Suprapubic skin (tissue), 4 donors: ENCODE data around the gene JADE2. TPM values are rescaled to one million over a fixed set of nuclear protein-coding genes. Genes with fewer than 3 reads are reported as not detected.
"Not testable (repeated sequence)": the region's sequence is repeated elsewhere in the genome, so short reads cannot be mapped to it uniquely, and the experiment has no call there.

Source experiments
- DNase-seq, 2 donors: peaks; one replicate each; pipeline ENCODE4 v3.0.0-alpha.2; 2019; ENCODE audit warnings: low spot score in 2 of 2
- H3K27ac ChIP-seq: fragments of 200-600 bp; sonication (generic); one replicate; pipeline ENCODE4 v1.5.1; 2019
- H3K27me3 ChIP-seq: fragments of 200-600 bp; sonication (generic); one replicate; pipeline ENCODE4 v1.5.1; 2019
- H3K36me3 ChIP-seq: fragments of 200-600 bp; sonication (generic); one replicate; pipeline ENCODE4 v1.5.1; 2019
- H3K4me1 ChIP-seq: fragments of 200-600 bp; sonication (generic); one replicate; pipeline ENCODE4 v1.5.1; 2019
- H3K4me3 ChIP-seq: fragments of 200-600 bp; sonication (generic); one replicate; pipeline ENCODE4 v1.5.1; 2019; ENCODE audit warnings: mild to moderate bottlenecking
- H3K9me3 ChIP-seq: fragments of 200-600 bp; sonication (generic); one replicate; pipeline ENCODE4 v1.5.1; 2019
- EP300 ChIP-seq: sonication (generic); formaldehyde crosslinking; IDR thresholded peaks from one replicate; pipeline ENCODE4 v1.6.1; 2017; ENCODE audit warnings: antibody characterized with exemption
- POLR2A ChIP-seq, 2 donors: fragments of 450-650 bp; IDR thresholded peaks; one replicate each; pipeline ENCODE4 v1.6.1; 2017; ENCODE audit warnings: antibody characterized with exemption in 2 of 2, mild to moderate bottlenecking in 2 of 2, moderate library complexity in 2 of 2
- POLR2AphosphoS5 ChIP-seq, 3 donors: sonication (generic); formaldehyde crosslinking; IDR thresholded peaks; one replicate each; pipeline ENCODE4 v1.6.1; 2017; ENCODE audit warnings: antibody characterized with exemption in 3 of 3
- WGBS: methylation state at CpG from one replicate; pipeline ENCODE4 v1.1.5; 2018; 5-methylcytosine and 5-hydroxymethylcytosine counted together
- total RNA-seq, 4 donors: library from RNA; depleted of rRNA; stranded (reverse); fragments of >200 nt; gene quantifications; one replicate each; pipeline ENCODE4 v1.1.0, GENCODE V29; 2016
- TF ChIP-seq, protein P1 (sequence below), 2 donors: fragments of 200-600 bp in 1 of 2; fragments of 450-650 bp in 1 of 2; sonication (generic) in 1 of 2; IDR thresholded peaks; one replicate each; pipeline ENCODE4 v1.5.1; 2016 to 2019; ENCODE audit warnings: antibody characterized with exemption in 2 of 2, mild to moderate bottlenecking in 1 of 2, moderate library complexity in 1 of 2

JADE2 gene
- total RNA-seq, 4 donors from 2014 or later, result 31.4 to 62.1 (median 56.6) TPM

DNA sequence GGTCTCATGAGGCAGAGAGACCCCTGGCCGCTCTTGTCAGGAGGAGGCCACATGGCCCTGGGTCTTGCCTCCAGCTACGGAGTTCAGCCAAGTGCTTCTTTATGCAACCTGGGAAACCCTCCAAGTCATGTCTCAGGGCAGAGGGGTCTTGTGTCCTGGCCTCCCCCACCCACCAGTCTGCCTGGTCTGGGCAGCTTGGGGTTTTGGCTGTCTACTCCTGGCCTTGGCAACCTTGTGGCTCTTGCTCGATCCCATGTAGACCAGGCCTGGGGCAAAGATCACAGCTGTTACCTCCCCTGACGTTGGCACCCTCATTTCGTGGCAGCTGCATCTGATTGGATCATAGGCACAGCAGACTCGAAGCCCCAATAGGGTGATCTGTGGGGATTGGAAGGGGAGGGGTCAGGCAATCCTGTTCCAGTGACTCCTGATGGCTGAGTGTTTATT lies 28.4 kb downstream of the JADE2 start:
- Histone ChIP-seq H3K27ac (peak overlapping the region; percentile 16), H3K27me3 (no peaks in the 10 kb centered on the region), H3K36me3 (peaks cover 47% of the 10 kb centered on the region), H3K4me3 (no peak overlapping the region), H3K4me1 (peaks cover 48% of the 10 kb centered on the region), H3K9me3 (no peaks in the 10 kb centered on the region)
- WGBS, result 49% methylated on average over 6 of the region's 6 CpGs
- no peak for DNase-seq
- TF ChIP-seq, protein P1, sequence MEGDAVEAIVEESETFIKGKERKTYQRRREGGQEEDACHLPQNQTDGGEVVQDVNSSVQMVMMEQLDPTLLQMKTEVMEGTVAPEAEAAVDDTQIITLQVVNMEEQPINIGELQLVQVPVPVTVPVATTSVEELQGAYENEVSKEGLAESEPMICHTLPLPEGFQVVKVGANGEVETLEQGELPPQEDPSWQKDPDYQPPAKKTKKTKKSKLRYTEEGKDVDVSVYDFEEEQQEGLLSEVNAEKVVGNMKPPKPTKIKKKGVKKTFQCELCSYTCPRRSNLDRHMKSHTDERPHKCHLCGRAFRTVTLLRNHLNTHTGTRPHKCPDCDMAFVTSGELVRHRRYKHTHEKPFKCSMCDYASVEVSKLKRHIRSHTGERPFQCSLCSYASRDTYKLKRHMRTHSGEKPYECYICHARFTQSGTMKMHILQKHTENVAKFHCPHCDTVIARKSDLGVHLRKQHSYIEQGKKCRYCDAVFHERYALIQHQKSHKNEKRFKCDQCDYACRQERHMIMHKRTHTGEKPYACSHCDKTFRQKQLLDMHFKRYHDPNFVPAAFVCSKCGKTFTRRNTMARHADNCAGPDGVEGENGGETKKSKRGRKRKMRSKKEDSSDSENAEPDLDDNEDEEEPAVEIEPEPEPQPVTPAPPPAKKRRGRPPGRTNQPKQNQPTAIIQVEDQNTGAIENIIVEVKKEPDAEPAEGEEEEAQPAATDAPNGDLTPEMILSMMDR (IDR thresholded peaks at IDR 0.05), result no peak
- TF ChIP-seq POLR2A (IDR thresholded peaks at IDR 0.05), result no peak
- TF ChIP-seq POLR2AphosphoS5 (IDR thresholded peaks at IDR 0.05), result no peak
- TF ChIP-seq EP300, result no peak

DNA sequence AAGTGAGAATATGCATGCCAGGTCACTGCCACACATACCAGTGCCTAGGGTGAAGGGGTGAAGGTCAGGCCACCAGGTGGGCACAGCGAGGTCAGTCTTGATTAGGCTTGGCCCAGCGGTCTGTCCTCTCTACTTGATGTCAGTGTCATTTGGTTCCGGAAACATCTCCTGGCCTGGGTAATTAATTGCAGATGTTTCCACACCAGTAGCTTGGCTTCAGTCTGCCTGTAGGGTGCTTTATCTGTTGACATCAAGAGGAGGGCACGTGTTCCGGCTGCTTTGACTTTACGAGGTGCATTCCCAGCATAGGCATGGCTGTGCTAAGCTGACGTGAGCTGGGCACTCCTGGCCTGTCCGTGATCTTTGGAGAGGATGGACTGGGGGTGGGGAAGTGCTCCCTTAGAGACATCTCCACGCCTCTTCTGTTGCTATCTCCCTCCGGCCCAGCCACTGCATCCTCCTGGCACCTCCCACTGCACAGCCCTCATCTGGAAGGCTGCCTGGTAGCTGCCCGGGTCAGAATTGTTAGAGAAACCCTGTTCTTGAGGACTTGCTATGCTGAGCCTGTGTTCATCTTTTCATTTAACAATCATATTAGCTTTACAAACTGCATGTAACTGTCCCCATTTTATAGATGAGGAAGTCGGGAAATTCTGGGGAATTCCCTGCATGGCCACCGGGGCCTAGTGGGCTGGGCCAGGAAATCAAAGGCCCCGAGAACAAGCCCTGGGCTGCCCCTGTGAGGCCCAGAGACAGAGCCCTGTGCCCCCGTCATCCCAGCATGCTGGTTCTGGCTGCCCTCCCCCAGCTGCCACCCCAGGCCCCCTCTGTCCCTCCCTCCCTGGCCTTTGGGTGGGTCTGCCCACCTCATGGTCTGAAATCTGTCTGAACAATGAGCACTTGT lies 29.1 kb downstream of the JADE2 start:
- Histone ChIP-seq H3K36me3 (peaks cover 46% of the 10 kb centered on the region), H3K27me3 (no peaks in the 10 kb centered on the region), H3K27ac (peak overlapping the region; percentile 35), H3K4me3 (no peak overlapping the region), H3K9me3 (no peaks in the 10 kb centered on the region), H3K4me1 (peaks cover 43% of the 10 kb centered on the region)
- WGBS, result 28% methylated on average over 15 of the region's 15 CpGs
- no peak for DNase-seq
- TF ChIP-seq POLR2AphosphoS5 (IDR thresholded peaks at IDR 0.05) (no peak), EP300 (no peak), POLR2A (IDR thresholded peaks at IDR 0.05) (no peak)
- TF ChIP-seq, protein P1 (IDR thresholded peaks at IDR 0.05), result no peak

DNA sequence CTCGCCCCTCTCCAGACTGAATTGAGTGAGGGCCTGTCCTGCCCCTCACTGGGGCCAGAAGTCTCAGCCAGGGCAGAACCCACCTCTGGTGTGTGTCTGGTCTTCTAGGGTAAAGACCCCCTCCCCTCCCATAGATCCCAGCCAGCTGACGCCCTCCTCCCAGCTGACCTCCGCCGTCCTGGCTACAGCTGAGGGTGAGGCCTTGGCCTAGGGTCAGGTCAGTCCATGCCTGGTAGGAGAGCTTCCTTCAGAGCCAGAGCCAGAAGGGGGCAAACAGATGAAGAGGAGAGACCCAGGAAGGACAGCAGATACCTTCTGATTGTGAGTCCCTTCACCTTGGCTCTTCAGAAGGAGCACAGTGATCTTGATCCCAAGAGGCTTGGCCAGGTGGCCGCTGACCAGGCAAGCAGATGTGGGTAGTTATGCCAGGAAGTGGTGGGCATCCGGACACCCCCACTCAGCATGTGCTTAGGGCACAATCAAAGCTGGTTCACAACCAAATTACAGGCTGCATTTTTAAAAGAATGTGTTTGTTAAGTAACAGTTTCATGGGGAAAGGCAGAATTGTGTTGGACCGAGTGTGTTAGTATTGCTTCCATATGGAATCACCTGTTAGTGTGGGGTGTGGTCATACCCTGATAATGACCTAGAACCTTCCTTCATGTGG lies 29.9 kb downstream of the JADE2 start:
- Histone ChIP-seq H3K36me3 (peaks cover 49% of the 10 kb centered on the region), H3K4me1 (peaks cover 36% of the 10 kb centered on the region)

DNA sequence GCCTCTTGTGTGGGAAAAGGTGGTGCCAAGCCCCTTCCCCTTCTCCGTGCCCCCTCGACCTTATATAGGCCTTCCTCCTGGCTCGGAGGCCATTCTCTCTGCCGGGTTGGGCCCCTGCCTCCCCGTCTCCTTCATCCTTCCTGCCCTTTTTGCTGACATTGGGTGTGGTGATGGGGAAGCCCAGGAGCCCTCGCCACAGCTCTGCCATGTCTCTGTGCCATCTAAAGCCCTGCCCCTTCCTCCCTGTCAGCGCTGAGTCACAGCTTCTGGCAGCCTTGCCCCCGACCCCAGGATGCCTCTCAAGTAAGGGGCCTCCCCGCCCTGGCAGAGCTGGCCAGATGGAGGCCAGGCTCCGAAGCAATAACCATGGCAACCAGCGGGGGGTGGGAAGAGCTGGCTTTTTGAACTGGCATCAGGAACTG lies 30.4 kb downstream of the JADE2 start:
- H3K27ac ChIP-seq, result no peak overlapping the region
- H3K27me3 ChIP-seq, result no peaks in the 10 kb centered on the region
- WGBS, result 37% methylated on average over 9 of the region's 11 CpGs
- no peak overlapping the region for H3K4me3 ChIP-seq
- DNase-seq, result no peak
- H3K36me3 ChIP-seq, result peaks cover 50% of the 10 kb centered on the region
- no peaks in the 10 kb centered on the region for H3K9me3 ChIP-seq
- H3K4me1 ChIP-seq, result peaks cover 32% of the 10 kb centered on the region
- TF ChIP-seq POLR2AphosphoS5 (IDR thresholded peaks at IDR 0.05) (no peak), EP300 (no peak), POLR2A (IDR thresholded peaks at IDR 0.05) (no peak)
- TF ChIP-seq, protein P1 (IDR thresholded peaks at IDR 0.05), result no peak

More for the DNA sequence above, 29.9 kb downstream of the JADE2 start:
- Histone ChIP-seq H3K27me3 (no peaks in the 10 kb centered on the region), H3K9me3 (no peaks in the 10 kb centered on the region), H3K4me3 (no peak overlapping the region), H3K27ac (peak overlapping the region; percentile 35)
- WGBS, result 55% methylated on average over 4 of the region's 7 CpGs
- TF ChIP-seq EP300 (no peak), POLR2AphosphoS5 (IDR thresholded peaks at IDR 0.05) (no peak), POLR2A (IDR thresholded peaks at IDR 0.05) (no peak)
- TF ChIP-seq, protein P1 (IDR thresholded peaks at IDR 0.05), result no peak
- no peak for DNase-seq

DNA sequence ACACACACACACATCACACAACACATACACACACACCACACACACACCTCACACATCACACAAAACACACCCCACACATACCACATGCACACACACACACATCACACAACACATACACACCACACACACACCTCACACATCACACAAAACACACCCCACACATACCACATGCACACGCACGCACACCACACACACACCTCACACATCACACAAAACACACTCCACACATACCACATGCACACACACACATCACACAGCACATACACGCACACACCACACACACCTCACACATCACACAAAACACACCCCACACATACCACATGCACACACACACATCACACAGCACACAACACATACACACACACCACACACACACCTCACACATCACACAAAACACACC lies 31.1 kb downstream of the JADE2 start:
- WGBS, result 97% methylated on average over 3 of the region's 3 CpGs
- H3K4me3 ChIP-seq, H3K27ac ChIP-seq, DNase-seq, H3K27me3 ChIP-seq, H3K9me3 ChIP-seq: not testable (repeated sequence)
- peaks cover 32% of the 10 kb centered on the region for H3K4me1 ChIP-seq
- H3K36me3 ChIP-seq, result peaks cover 56% of the 10 kb centered on the region
